GM21529 (cell line): ENCODE results near the gene PPIA.
"Not testable (repeated sequence)": the region's sequence is repeated elsewhere in the genome, so short reads cannot be mapped to it uniquely, and the experiment has no call there.

Experiments
- ATAC-seq: cut with Tn5 transposase; IDR thresholded peaks from one replicate; pipeline ENCODE4 v1.9.1; 2021; ENCODE audit not compliant: unreplicated experiment

PPIA gene

DNA sequence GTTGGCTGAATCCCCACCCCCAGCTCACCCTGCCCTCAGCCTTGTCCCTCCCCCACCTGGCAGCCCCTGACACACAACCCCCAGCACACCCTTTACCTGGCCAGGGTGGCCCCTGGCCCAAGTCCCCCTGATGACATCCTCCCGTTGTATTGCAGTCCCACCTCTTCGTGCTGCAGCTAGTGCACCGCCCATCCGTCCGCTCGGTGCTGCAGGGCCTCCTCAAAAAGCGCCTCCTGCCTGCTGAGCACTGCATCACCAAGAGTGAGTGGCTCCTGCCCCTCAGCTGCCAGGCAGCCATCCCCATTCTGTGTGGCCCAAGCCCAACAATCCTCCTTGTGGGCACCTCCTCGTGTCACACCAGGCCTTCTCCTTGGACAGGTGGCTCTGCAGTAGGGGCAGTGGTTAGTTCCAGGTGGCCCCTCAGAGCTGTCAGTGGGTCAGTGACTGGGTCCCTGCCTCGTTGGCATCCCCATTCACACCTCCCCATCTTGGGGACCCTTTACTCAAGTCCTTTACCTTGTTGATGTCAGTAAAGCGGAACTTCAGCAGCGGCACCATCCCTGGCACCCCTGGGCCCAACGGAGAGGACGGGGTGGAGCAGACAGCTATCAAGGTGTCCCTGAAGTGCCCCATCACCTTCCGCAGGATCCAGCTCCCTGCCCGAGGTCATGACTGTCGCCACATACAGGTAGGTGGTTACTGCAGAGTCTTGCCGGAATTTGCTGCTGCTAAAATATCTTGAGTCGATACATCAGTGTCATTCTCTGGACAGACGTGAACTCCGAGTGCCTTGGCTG lies 33.6 kb upstream of the PPIA start:
- no peak for ATAC-seq

DNA sequence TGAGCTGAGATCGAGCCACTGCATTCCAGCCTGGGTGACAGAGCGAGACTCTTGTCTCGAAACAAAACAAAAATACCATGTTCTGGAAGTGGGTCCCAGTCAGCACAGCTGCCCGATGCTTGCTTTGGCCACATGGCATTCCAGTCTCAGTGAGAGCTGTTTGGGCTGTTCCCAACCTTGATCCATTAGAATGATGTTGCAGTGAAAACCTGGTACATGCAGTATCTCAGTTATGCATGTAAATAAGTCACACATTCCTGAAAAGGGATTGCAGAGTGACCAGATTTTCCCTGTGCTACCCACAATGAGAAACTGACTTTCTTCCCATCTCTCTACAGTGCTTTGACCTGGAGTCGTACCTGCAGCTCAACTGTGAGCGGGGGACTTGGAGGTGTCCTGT lies 32.4 kb upstream of the PPIA start:
- no peak for ATAC-seq

DNA sequence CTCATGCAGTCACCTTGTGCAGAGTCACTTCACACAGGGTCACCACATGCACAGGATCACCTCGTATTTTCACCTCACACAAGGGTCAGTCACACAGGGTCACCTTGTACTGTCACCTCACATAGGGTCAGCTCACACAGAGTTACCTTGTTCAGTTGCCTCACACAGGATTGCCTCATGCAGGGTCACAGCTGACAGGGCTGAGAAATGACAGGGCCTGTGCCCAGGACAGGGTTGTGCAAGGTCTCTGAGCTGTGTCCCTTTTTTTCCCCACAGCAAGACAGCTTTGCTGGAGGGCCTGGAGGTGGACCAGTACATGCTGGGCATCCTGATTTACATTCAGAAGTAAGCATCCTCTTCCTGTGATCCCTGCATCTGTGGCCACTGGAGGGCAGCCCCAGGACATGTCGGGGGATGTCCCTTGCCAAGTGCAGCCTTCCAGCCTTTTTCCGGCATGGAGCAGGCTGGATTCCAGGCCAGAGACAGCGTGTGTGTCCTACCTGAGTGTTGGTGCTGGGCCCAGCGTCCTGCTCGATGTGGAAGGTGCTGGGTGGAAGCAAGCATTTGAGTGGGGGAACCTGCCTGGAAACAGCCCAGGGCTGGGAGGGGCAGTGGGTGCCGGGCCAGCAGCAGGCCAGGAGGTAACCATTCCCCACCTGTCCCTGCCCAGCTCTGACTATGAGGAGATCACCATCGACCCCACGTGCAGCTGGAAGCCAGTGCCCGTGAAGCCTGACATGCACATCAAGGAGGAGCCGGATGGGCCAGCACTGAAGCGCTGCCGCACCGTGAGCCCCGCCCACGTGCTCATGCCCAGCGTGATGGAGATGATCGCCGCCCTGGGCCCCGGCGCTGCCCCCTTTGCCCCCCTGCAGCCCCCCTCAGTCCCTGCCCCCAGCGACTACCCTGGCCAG lies 31.6 kb upstream of the PPIA start:
- no peak for ATAC-seq

- no peak for ATAC-seq
These were observed 30.7 kb upstream of the PPIA start for GRCh38 chr7:44765579-44766415.

DNA sequence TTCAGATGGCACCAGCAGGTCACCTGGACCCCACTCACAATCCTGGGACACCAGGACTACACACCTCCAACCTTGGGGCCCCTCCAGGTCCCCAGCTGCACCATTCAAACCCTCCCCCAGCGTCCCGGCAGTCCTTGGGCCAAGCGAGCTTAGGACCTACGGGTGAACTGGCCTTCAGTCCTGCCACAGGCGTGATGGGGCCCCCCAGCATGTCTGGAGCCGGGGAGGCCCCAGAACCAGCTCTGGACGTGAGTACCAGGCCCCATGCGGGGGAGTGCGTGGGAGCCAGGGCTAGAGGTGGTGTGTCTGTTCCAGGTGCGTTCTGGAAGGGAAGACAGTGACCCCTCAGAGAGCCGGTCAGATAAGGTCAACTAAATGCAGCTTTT lies 30.1 kb upstream of the PPIA start:
- ATAC-seq, result no peak

GRCh38 chr7:44767134-44767911 lies 29.2 kb upstream of the PPIA start:
- ATAC-seq, result no peak

DNA sequence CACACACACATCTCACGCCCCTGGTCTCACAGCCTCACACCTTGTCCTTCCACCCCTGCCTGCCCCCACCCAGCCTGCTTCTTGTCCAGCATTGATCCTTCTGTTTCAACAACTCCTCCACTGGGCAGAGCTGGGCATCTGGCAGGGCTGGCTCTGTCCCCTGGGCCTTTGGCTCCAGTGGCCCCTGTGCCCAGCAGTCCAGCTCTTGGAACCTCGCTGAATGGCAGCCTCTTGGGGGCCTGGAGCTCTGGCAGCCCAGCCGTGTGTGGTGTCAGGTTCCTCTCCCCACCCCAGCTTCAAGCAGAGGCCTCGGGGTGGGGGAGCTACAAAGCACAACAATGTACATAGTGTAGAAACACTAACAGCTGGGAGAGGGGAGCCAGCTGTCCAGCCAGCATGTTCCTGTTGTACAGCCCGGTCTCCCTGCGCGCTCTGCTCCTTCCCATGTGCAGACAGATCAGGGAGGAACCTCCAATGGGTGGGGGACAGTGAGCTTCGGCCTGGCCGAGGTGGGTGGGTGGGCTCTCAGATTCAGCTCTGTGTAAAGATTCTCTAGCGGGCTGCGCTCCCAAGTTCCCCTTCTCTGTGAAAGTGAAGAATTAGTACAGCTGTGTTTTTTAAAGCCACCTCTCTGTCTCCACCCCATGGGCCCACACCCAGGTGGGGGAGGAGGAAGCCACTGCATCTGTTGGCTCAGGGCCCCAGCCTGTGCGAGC lies 28.4 kb upstream of the PPIA start:
- ATAC-seq, result no peak

DNA sequence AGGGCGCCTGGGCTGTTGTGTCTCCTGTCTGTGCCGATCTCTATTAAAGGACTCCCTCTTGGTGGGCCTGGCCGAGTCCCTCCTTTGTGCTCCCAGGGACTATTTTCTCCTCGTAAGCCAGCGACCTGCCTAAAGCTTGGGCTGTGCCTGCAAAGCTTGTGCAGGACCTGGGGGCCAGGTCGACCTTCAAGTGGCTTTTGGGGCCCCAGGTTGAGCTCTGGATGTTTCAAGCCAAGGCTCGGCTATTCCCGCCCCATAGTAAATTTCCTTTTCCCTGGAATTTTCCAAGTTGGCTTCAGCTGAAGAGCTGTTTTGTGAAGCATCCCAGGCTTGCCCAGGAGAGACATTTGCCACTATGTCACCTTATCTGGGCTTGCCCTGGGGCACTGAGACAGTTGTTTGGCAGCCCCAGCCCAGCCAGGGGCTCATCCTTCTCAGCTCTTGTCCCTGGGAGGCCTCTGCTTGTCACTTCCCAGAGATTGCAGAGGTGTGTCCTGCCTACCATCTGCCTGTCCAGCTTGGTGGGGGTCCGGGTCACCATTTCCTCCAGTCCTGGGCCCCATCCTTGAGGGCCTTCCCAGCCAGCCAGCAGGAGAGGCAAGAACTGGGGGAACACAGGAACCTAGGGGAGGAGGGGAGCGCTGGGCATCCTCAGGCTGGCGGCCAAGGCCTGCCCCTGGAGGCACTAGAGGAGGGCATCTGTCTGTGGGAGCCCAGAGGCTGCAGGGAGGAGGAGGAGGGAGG lies 27.7 kb upstream of the PPIA start:
- ATAC-seq, result no peak

DNA sequence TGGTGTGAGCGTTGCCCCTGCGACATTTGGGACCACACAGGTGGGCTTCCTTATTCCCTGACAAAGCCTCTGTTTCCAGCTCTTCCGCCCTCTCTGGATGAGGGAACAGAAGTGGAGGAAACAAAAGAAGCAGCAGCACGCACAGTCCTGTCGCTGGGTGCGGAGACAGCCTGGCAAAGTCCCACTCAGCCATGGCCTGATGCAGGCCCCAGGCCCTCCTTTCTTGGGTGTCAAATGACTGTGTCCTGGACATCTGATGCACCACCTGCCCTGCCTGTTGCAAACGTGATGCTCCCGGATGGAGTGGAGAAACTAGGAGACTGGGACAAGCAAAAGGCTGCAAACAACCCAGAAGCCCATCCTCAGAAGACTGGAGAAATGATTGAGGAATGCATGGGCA lies 27.1 kb upstream of the PPIA start:
- peak; percentile 12 for ATAC-seq

DNA sequence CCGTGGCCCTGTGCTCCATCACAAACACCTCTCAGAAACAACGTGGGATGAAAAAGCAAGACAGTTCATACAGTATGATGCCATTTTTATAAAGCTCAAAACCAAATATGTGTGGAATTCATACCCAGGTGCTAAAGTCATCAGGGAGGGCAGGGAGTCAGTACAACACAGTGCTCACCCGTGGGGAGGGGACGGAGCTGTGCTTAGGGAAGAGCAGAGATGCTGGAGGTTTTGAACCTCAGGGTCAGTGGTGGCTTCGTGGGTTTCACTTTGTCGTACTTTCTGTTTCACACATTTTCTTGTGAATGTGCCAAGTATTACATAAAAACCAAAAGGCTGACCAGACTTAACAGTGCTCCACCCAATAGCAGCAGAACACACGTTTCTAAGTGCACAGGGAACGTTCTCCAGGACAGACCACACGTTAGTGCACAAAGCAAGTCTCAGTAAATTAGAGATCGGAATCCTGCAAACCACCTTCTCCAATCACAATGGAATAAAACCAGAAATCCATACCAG lies 26.6 kb upstream of the PPIA start:
- ATAC-seq, result peak; percentile 83

DNA sequence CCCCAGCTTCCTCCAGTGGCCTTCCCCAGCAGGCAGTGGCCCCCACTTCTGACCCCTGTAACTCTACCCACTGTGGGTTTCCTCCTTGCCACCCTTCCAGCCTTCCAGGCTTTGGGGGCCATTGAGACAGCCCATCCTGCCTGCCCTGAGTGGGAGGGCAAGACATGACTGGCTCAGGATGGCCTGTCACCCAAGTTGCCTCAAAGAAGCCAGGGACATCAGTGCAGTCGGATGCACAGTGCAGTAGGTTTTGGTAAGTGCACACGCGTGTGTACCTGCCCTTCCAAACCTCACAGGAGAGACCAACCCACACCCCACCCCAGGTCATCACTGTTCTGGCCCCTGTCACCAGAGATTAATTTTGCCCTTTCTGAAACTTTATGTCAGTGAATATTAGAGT lies 25.1 kb upstream of the PPIA start:
- ATAC-seq, result no peak

DNA sequence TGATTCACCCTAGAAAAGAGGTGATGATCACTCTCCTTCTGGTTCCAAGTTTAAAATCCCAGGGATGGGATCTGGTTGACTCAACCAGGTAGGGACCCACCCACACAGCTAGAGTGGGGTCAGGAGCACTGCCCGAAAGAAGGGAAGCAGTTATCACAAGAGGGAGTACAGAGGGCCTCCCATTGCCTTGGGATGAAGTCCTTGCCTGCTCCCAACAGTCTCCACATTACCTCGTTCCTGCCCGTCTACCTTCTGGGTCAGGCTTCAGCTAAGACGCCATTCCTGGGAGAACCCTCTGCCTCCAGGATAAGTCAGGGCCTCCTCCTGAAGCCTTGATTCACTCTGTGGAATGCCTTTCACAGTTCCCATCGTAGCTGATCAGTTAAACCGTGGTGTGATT lies 24.0 kb upstream of the PPIA start:
- ATAC-seq, result no peak

DNA sequence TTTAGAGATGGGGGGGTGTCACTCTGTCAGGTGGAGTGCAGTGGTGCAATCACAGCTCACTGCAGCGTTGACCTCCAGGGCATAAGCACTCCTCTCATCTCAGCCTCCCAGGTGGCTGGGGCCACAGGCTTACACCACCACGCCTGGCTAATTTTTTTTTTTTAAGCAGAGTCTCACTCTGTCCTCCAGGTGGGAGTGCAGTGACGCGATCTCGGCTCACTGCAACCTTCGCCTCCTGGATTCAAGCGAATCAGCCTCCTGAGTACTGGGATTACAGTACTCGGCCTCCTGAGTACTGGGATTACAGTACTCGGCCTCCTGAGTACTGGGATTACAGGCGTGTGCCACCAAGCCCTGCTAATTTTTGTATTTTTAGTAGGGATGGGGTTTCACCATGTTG lies 23.6 kb upstream of the PPIA start:
- ATAC-seq, result no peak

DNA sequence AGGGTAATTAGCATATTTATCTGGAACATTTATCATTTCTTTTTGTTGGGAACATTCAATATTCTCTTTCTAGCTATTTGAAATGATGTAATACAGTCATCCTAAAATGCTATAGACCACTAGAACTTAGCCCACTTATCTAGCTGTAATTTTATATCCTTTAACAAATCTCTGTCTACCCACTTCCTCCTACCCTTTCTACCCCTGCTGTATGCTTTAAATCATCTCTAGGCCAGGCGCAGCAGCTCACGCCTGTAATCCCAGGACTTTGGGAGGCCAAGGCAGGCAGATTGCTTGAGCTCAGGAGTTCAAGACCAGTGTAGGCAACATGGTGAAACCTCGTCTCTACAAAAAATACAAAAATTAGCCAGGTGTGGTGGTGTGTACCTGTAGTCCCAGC lies 22.0 kb upstream of the PPIA start:
- ATAC-seq, result not testable (repeated sequence)

DNA sequence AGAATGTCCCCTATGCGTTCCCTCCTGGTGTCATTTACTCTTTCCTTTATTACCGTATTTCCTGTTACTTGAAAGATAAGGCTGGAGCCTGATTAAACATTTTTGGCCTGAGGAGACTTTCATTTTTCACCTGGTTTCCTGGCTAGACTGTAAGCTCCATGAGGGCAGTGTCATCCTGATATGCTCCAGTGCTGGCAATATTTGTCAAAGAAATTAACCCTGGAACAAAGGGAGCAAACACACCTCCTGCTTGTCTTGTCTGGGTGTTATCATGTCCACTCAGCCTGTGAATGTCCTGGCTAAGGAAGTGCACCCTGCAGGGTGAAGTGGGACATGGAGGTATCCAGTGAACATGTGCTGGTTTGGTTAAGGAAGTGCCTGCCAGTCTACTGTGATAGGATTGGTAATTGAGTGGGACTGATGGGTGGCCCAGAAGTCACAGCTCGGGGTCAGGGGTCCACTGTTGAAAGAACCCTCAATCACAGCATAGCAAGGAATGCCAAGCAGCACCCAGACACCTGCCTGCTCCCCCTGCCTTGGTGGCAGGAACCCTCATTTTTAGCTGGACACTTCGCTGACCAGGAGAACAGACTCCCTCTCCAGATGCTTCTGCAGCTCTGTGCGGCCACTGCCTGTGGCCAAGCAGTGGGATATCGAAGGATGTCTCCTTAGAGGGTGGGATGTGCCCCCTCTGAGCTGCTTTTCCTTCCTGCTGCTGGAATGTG lies 20.9 kb upstream of the PPIA start:
- ATAC-seq, result no peak

DNA sequence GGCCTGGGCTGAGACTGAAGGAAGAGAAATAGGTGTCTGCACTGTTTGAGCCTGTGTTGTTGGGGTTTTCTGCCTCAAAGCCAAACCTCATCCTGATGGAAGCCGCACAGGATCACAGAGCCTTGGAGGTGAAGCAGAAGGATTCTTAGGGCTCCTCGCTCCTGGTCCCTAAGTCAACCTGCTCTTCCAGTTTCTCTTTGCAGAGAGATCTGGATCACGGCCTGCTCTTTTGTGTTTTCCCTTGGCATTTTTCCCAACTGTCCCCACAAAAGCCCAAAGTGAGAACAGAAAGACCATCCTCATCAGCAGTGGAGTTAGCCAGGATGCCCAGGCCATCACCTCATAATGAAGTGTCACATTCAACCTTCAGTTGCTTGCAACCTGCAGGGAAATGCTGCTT lies 20.3 kb upstream of the PPIA start:
- no peak for ATAC-seq

GRCh38 chr7:44782460-44782859 lies 14.0 kb upstream of the PPIA start:
- ATAC-seq, result no peak

GRCh38 chr7:44783407-44783806 lies 13.1 kb upstream of the PPIA start:
- ATAC-seq, result no peak
